HG03045 (cell line): ENCODE results near the gene MYO7A.

Experiments
- ATAC-seq: cut with Tn5 transposase; IDR thresholded peaks from one replicate; pipeline ENCODE4 v1.9.1; 2021; ENCODE audit warnings: mild to moderate bottlenecking, moderate library complexity; ENCODE audit not compliant: unreplicated experiment

The MYO7A gene

GRCh38 chr11:77259641-77260040 lies 131.6 kb downstream of the MYO7A start:
- no peak for ATAC-seq

- ATAC-seq, result no peak
These were observed 134.8 kb downstream of the MYO7A start for GRCh38 chr11:77262803-77263202.
